AG04449 (cell line): ENCODE results near the gene MAN2A2.

Experiments used
- CTCF ChIA-PET: fragments of 350-600 bp; formaldehyde crosslinking; extraction: SDS; loops from one replicate; lab custom pipeline; 2021; ENCODE audit warnings: antibody characterized with exemption; lab: Yijun Ruan, JAX
- POLR2A ChIA-PET: fragments of 400-600, 350-600 bp; formaldehyde crosslinking; extraction: SDS; loops from one replicate; lab custom pipeline; 2020; ENCODE audit warnings: antibody characterized with exemption, inconsistent platforms; lab: Yijun Ruan, JAX
- DNase-seq: peaks from one replicate; pipeline ENCODE4 v3.0.0-alpha.2; 2010; ENCODE audit warnings: low read depth, low spot score
- H3K4me3 ChIP-seq: 2 replicates; pipeline ENCODE4 v1.5.1; 2011; ENCODE audit warnings: low read depth, mild to moderate bottlenecking, control low read depth, low read length
- TF ChIP-seq, protein P1 (sequence below): IDR thresholded peaks from one replicate; pipeline ENCODE4 v1.5.1; 2011; ENCODE audit warnings: mild to moderate bottlenecking, moderate library complexity, low read length, control low read depth, inconsistent platforms; ENCODE audit not compliant: insufficient read depth; ENCODE audit errors: missing control alignments

Gene MAN2A2

GRCh38 chr15:90901175-90902039 is 1.7 kb upstream of the MAN2A2 start:
- no peak for DNase-seq
- ChIA-PET POLR2A (interaction anchor here (1.3 kb wide), 1 partner anchor 28 kb away, joined by 4 read pairs; no protein-coding TSS in a partner anchor), CTCF (interaction anchor here (0.6 to 14.0 kb wide), 15 partner anchors 9 to 371 kb away, joined by 3 to 186 read pairs (median 5); partner anchors contain the start of genes FES, HDDC3 and UNC45A)
- H3K4me3 ChIP-seq: peak overlapping the region; percentile 76
- TF ChIP-seq, protein P1, sequence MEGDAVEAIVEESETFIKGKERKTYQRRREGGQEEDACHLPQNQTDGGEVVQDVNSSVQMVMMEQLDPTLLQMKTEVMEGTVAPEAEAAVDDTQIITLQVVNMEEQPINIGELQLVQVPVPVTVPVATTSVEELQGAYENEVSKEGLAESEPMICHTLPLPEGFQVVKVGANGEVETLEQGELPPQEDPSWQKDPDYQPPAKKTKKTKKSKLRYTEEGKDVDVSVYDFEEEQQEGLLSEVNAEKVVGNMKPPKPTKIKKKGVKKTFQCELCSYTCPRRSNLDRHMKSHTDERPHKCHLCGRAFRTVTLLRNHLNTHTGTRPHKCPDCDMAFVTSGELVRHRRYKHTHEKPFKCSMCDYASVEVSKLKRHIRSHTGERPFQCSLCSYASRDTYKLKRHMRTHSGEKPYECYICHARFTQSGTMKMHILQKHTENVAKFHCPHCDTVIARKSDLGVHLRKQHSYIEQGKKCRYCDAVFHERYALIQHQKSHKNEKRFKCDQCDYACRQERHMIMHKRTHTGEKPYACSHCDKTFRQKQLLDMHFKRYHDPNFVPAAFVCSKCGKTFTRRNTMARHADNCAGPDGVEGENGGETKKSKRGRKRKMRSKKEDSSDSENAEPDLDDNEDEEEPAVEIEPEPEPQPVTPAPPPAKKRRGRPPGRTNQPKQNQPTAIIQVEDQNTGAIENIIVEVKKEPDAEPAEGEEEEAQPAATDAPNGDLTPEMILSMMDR: no peak

DNA sequence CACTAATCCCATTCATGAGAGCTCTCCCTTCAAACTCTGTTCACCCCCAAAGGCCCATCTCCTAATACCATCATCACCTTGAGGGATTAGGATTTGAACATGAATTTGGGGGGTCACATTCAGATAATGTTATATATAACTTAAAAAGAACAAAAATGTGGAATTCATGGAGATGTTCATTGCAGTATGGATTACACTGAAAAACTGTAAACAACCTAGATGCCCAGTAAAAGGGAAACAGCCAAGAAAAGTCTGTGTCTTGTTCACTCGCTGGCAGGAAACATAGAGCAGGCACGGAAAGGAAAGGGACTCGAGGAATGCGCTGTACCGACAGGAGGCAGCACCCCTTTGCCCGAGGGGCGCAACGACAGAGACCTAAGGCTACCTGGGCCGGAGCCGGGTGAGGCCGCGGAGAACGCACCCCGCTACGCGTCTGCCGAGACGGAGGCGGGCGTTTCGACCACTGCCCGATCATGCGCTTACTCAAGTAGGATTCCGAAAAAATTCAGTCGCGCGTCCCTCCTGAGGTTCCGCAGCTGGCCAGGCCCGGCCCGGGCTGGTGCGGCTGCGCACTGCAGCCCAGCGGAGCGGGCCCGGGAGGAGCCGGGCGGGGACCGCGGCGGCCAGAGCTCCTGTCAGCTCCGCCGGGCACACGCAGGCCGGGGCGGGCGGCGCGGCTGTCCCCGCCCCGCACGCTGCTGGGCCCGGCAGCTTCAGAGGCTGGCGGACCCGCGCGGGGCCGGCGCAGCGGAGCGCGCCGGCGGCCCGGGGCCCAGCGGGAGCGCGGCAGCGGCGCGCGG is 862 bp upstream of the MAN2A2 start:
- DNase-seq: peak; percentile 21
- peak overlapping the region; percentile 76 for H3K4me3 ChIP-seq
- ChIA-PET POLR2A (interaction anchor here (0.6 to 1.3 kb wide), 5 partner anchors 11 to 52 kb away, joined by 3 to 4 read pairs (median 3); partner anchors contain the start of gene RCCD1), CTCF (interaction anchor here (0.6 to 14.0 kb wide), 15 partner anchors 8 to 370 kb away, joined by 3 to 186 read pairs (median 5); partner anchors contain the start of genes FES, HDDC3 and UNC45A)
- TF ChIP-seq, protein P1: peak; percentile 82

DNA sequence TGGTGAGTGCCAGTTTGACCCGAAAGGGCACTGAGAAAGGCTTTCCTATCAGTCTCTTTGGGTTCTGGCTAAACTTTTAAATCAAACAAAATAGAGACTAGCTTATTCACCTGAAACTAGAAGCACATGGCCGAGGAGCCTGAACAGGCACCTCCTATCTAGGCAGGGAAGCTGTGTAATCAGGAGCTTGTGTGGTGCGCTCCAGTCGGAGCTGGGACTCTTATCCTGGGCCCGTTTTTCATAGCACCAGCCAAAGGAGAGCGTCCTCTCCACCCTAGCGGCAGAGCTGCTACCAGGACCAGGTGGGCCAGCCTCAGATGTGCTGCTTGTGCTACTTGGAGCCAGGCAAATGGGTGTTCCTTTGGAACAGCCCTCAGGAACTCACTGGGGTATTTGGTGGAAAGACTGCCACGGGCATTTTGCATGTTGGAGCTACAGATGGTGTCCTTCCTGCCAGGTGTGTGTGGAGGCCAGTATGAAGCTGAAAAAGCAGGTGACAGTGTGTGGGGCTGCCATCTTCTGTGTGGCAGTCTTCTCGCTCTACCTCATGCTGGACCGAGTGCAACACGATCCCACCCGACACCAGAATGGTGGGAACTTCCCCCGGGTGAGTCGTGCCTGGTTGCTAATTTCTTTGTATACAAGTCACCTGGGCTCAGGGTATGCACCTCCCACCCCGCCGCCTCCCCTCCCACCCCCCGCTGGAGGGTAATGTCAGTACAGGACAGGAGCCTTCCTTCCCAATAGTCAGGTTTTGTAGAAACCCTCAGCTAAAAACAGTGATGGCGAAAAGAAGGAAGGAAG is 833 bp downstream of the MAN2A2 start:
- peak overlapping the region; percentile 76 for H3K4me3 ChIP-seq
- ChIA-PET POLR2A (interaction anchor here (1.2 kb wide), 1 partner anchor 10 kb away, joined by 3 read pairs; no protein-coding TSS in a partner anchor), CTCF (interaction anchor here (0.8 to 14.0 kb wide), 8 partner anchors 8 to 368 kb away, joined by 3 to 186 read pairs (median 5); partner anchors contain the start of genes FES, HDDC3 and UNC45A)
- no peak for DNase-seq
- TF ChIP-seq, protein P1: no peak

- no peak overlapping the region for H3K4me3 ChIP-seq
- DNase-seq: no peak
- TF ChIP-seq, protein P1: no peak
- ChIA-PET CTCF (interaction anchor here (1.1 to 14.0 kb wide), 7 partner anchors 9 to 367 kb away, joined by 3 to 186 read pairs (median 5); partner anchors contain the start of genes FES, HDDC3 and UNC45A), POLR2A (no interaction called here)
Measured at GRCh38 chr15:90904746-90905145, 1.6 kb downstream of the MAN2A2 start.

GRCh38 chr15:90905306-90906180 is 2.4 kb downstream of the MAN2A2 start:
- H3K4me3 ChIP-seq: no peak overlapping the region
- ChIA-PET CTCF (interaction anchor here (1.2 to 14.0 kb wide), 6 partner anchors 8 to 28 kb away, joined by 3 to 186 read pairs (median 4); partner anchors contain the start of genes FES, HDDC3 and UNC45A), POLR2A (no interaction called here)
- no peak for DNase-seq
- TF ChIP-seq, protein P1: no peak
